Lower leg skin (tissue), 3 donors: Measurements from ENCODE around the gene IL1R2.

ENCODE experiments used
- POLR2A ChIP-seq, 2 donors: fragments of 450-650 bp; IDR thresholded peaks; one replicate each; pipeline ENCODE4 v1.6.1; 2016 to 2017; ENCODE audit warnings: antibody characterized with exemption in 2 of 2, mild to moderate bottlenecking in 1 of 2, moderate library complexity in 1 of 2
- TF ChIP-seq, protein P1 (sequence below), 3 donors: fragments of 450-650 bp; IDR thresholded peaks; one replicate each; pipeline ENCODE4 v1.5.1; 2016; ENCODE audit warnings: antibody characterized with exemption in 3 of 3, mild to moderate bottlenecking in 3 of 3, moderate library complexity in 2 of 3

DNA sequence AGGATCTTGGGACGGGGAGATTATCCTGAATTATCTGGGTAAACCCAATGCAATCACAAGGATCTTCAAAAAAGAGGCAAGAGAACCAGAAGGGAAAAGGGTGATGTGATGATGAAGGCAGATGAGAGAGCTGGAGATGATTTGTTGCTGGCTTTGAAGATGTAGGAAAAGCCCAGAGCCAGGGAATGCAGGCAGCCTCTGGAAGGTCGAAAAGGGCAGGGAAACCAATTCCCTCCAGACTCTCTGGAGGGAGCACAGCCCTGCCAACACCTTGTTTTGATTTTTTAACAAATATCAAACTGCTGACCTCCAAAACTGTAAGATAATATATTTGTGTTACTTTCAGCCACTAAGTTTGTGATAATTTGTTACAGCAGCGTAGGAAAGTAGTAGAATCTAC is 48.9 kb upstream of the IL1R2 start:
- TF ChIP-seq, protein P1, sequence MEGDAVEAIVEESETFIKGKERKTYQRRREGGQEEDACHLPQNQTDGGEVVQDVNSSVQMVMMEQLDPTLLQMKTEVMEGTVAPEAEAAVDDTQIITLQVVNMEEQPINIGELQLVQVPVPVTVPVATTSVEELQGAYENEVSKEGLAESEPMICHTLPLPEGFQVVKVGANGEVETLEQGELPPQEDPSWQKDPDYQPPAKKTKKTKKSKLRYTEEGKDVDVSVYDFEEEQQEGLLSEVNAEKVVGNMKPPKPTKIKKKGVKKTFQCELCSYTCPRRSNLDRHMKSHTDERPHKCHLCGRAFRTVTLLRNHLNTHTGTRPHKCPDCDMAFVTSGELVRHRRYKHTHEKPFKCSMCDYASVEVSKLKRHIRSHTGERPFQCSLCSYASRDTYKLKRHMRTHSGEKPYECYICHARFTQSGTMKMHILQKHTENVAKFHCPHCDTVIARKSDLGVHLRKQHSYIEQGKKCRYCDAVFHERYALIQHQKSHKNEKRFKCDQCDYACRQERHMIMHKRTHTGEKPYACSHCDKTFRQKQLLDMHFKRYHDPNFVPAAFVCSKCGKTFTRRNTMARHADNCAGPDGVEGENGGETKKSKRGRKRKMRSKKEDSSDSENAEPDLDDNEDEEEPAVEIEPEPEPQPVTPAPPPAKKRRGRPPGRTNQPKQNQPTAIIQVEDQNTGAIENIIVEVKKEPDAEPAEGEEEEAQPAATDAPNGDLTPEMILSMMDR (IDR thresholded peaks at IDR 0.05), result no peak
- TF ChIP-seq POLR2A (IDR thresholded peaks at IDR 0.05), result no peak
